Measurements from ENCODE around the gene TRERF1. TPM values are rescaled to one million over a fixed set of nuclear protein-coding genes. Genes with fewer than 3 reads are reported as not detected.
"Not testable (repeated sequence)": the region's sequence is repeated elsewhere in the genome, so short reads cannot be mapped to it uniquely, and the experiment has no call there.

Gene TRERF1
- total and polyA plus RNA-seq, 5 donors from 2014 or later, result 2.3 to 55.7 (median 4.7) TPM

- Histone ChIP-seq H3K27ac (ENCODE audit: insufficient read depth, low read length, poor library complexity, severe bottlenecking) (no peak overlapping the region), H3K27me3 (ENCODE audit: control insufficient read depth, insufficient read depth, low read length) (no peaks in the 10 kb centered on the region), H3K36me3 (ENCODE audit: control insufficient read depth, insufficient read depth, low read length) (no peaks in the 10 kb centered on the region), H3K4me3 (ENCODE audit: low read depth, low read length) (no peak overlapping the region), H3K4me1 (ENCODE audit: control insufficient read depth, insufficient read depth, low read length, poor library complexity, severe bottlenecking) (peaks cover 3% of the 10 kb centered on the region), H3K9me3 (ENCODE audit: control insufficient read depth in 2 of 2, low read length in 2 of 2) (no peaks in the 10 kb centered on the region)
- no peak overlapping the region for H3K4me3 Mint-ChIP-seq
- no peaks in the 10 kb centered on the region for H3K27me3 Mint-ChIP-seq
- DNase-seq (no peak), ATAC-seq (ENCODE audit: low read depth in 2 of 2) (no peak)
- no peaks in the 10 kb centered on the region for H3K9me3 Mint-ChIP-seq
- peak overlapping the region in 1 of 3 donors; percentile 20 for H3K27ac Mint-ChIP-seq
- peaks cover 22% of the 10 kb centered on the region for H3K36me3 Mint-ChIP-seq
- H3K4me1 Mint-ChIP-seq, result peaks cover 0 to 45% (median 29%) of the 10 kb centered on the region in 4 donors
These were observed 118.8 kb downstream of the TRERF1 start for GRCh38 chr6:42332916-42333315.

GRCh38 chr6:42331019-42331418, 120.7 kb downstream of the TRERF1 start:
- no peak overlapping the region for H3K4me3 ChIP-seq (ENCODE audit: low read depth, low read length)
- peaks cover 10 to 52% (median 34%) of the 10 kb centered on the region in 4 donors for H3K4me1 Mint-ChIP-seq
- no peak overlapping the region for H3K4me3 Mint-ChIP-seq
- DNase-seq (no peak), ATAC-seq (ENCODE audit: low read depth in 2 of 2) (no peak)
- peak overlapping the region in 2 of 3 donors; percentile 36 to 77 for H3K27ac Mint-ChIP-seq
- no peaks in the 10 kb centered on the region for H3K9me3 Mint-ChIP-seq
- no peaks in the 10 kb centered on the region for H3K27me3 Mint-ChIP-seq
- peaks cover 19% of the 10 kb centered on the region for H3K36me3 Mint-ChIP-seq
- no peaks in the 10 kb centered on the region for H3K36me3 ChIP-seq (ENCODE audit: control insufficient read depth, insufficient read depth, low read length)
- H3K9me3 ChIP-seq (ENCODE audit: control insufficient read depth in 2 of 2, low read length in 2 of 2), result no peaks in the 10 kb centered on the region
- H3K27me3 ChIP-seq (ENCODE audit: control insufficient read depth, insufficient read depth, low read length), result no peaks in the 10 kb centered on the region
- H3K4me1 ChIP-seq (ENCODE audit: control insufficient read depth, insufficient read depth, low read length, poor library complexity, severe bottlenecking), result peaks cover 12% of the 10 kb centered on the region
- H3K27ac ChIP-seq (ENCODE audit: insufficient read depth, low read length, poor library complexity, severe bottlenecking), result no peak overlapping the region

GRCh38 chr6:42326248-42326647, 125.5 kb downstream of the TRERF1 start:
- Histone ChIP-seq H3K9me3 (ENCODE audit: control insufficient read depth in 2 of 2, low read length in 2 of 2) (no peaks in the 10 kb centered on the region), H3K27ac (ENCODE audit: insufficient read depth, low read length, poor library complexity, severe bottlenecking) (no peak overlapping the region), H3K4me1 (ENCODE audit: control insufficient read depth, insufficient read depth, low read length, poor library complexity, severe bottlenecking) (peaks cover 18% of the 10 kb centered on the region), H3K36me3 (ENCODE audit: control insufficient read depth, insufficient read depth, low read length) (no peaks in the 10 kb centered on the region), H3K27me3 (ENCODE audit: control insufficient read depth, insufficient read depth, low read length) (no peaks in the 10 kb centered on the region), H3K4me3 (ENCODE audit: low read depth, low read length) (no peak overlapping the region)
- Mint-ChIP-seq H3K27ac (peak overlapping the region; percentile 15 to 48 (median 29)), H3K9me3 (peaks cover 0 to 3% (median 0%) of the 10 kb centered on the region in 7 donors), H3K36me3 (peaks cover 22% of the 10 kb centered on the region), H3K4me1 (peaks cover 27 to 70% (median 48%) of the 10 kb centered on the region in 4 donors), H3K4me3 (no peak overlapping the region), H3K27me3 (no peaks in the 10 kb centered on the region)
- ATAC-seq (ENCODE audit: low read depth in 2 of 2) (no peak), DNase-seq (no peak)

- H3K4me1 Mint-ChIP-seq, result peaks cover 31 to 73% (median 52%) of the 10 kb centered on the region in 4 donors
- peaks cover 14% of the 10 kb centered on the region for H3K36me3 Mint-ChIP-seq
- not testable (repeated sequence) for H3K9me3 ChIP-seq (ENCODE audit: control insufficient read depth in 2 of 2, low read length in 2 of 2); H3K4me3 ChIP-seq (ENCODE audit: low read depth, low read length); H3K9me3 Mint-ChIP-seq; H3K27ac Mint-ChIP-seq; H3K36me3 ChIP-seq (ENCODE audit: control insufficient read depth, insufficient read depth, low read length); ATAC-seq (ENCODE audit: low read depth in 2 of 2); H3K27ac ChIP-seq (ENCODE audit: insufficient read depth, low read length, poor library complexity, severe bottlenecking); H3K27me3 Mint-ChIP-seq; DNase-seq; H3K27me3 ChIP-seq (ENCODE audit: control insufficient read depth, insufficient read depth, low read length); H3K4me3 Mint-ChIP-seq
- H3K4me1 ChIP-seq (ENCODE audit: control insufficient read depth, insufficient read depth, low read length, poor library complexity, severe bottlenecking), result peaks cover 29% of the 10 kb centered on the region
These were observed 126.9 kb downstream of the TRERF1 start for GRCh38 chr6:42324656-42325324.

- Mint-ChIP-seq H3K4me1 (peaks cover 38 to 75% (median 61%) of the 10 kb centered on the region in 4 donors), H3K4me3 (peak overlapping the region in 1 of 4 donors; percentile 31)
These were observed 129.1 kb downstream of the TRERF1 start for GRCh38 chr6:42322676-42323075.

GRCh38 chr6:42321976-42322375, 129.8 kb downstream of the TRERF1 start:
- peaks cover 0 to 3% (median 0%) of the 10 kb centered on the region in 7 donors for H3K9me3 Mint-ChIP-seq
- peaks cover 37 to 75% (median 60%) of the 10 kb centered on the region in 4 donors for H3K4me1 Mint-ChIP-seq
- Histone ChIP-seq H3K27ac (ENCODE audit: insufficient read depth, low read length, poor library complexity, severe bottlenecking) (peak overlapping the region; percentile 49), H3K4me3 (ENCODE audit: low read depth, low read length) (peak overlapping the region; percentile 48), H3K9me3 (ENCODE audit: control insufficient read depth in 2 of 2, low read length in 2 of 2) (no peaks in the 10 kb centered on the region), H3K27me3 (ENCODE audit: control insufficient read depth, insufficient read depth, low read length) (no peaks in the 10 kb centered on the region), H3K36me3 (ENCODE audit: control insufficient read depth, insufficient read depth, low read length) (peaks cover 3% of the 10 kb centered on the region), H3K4me1 (ENCODE audit: control insufficient read depth, insufficient read depth, low read length, poor library complexity, severe bottlenecking) (peaks cover 38% of the 10 kb centered on the region)
- H3K4me3 Mint-ChIP-seq, result peak overlapping the region in 3 of 4 donors; percentile 17 to 36 (median 19)
- H3K27ac Mint-ChIP-seq, result peak overlapping the region in 2 of 3 donors; percentile 9 to 82
- ATAC-seq (ENCODE audit: low read depth in 2 of 2) (no peak), DNase-seq (peak in 1 of 3 donors; percentile 28)
- peaks cover 15% of the 10 kb centered on the region for H3K36me3 Mint-ChIP-seq
- no peaks in the 10 kb centered on the region for H3K27me3 Mint-ChIP-seq

More at GRCh38 chr6:42322676-42323075, 129.1 kb downstream of the TRERF1 start:
- Histone ChIP-seq H3K27me3 (ENCODE audit: control insufficient read depth, insufficient read depth, low read length) (no peaks in the 10 kb centered on the region), H3K4me3 (ENCODE audit: low read depth, low read length) (no peak overlapping the region), H3K9me3 (ENCODE audit: control insufficient read depth in 2 of 2, low read length in 2 of 2) (no peaks in the 10 kb centered on the region), H3K4me1 (ENCODE audit: control insufficient read depth, insufficient read depth, low read length, poor library complexity, severe bottlenecking) (peaks cover 35% of the 10 kb centered on the region), H3K36me3 (ENCODE audit: control insufficient read depth, insufficient read depth, low read length) (peaks cover 3% of the 10 kb centered on the region), H3K27ac (ENCODE audit: insufficient read depth, low read length, poor library complexity, severe bottlenecking) (no peak overlapping the region)
- no peak for ATAC-seq (ENCODE audit: low read depth in 2 of 2)
- Mint-ChIP-seq H3K27me3 (no peaks in the 10 kb centered on the region), H3K9me3 (peaks cover 0 to 3% (median 0%) of the 10 kb centered on the region in 7 donors), H3K36me3 (peaks cover 15% of the 10 kb centered on the region), H3K27ac (peak overlapping the region in 2 of 3 donors; percentile 9 to 59)
- no peak for DNase-seq

GRCh38 chr6:42320762-42321161, 131.0 kb downstream of the TRERF1 start:
- Mint-ChIP-seq H3K4me1 (peaks cover 27 to 73% (median 56%) of the 10 kb centered on the region in 4 donors), H3K4me3 (peak overlapping the region in 1 of 4 donors; percentile 59), H3K9me3 (peaks cover 0 to 3% (median 0%) of the 10 kb centered on the region in 7 donors), H3K36me3 (peaks cover 13% of the 10 kb centered on the region), H3K27ac (peak overlapping the region in 2 of 3 donors; percentile 9 to 65), H3K27me3 (no peaks in the 10 kb centered on the region)
- Histone ChIP-seq H3K4me1 (ENCODE audit: control insufficient read depth, insufficient read depth, low read length, poor library complexity, severe bottlenecking) (peaks cover 27% of the 10 kb centered on the region), H3K27ac (ENCODE audit: insufficient read depth, low read length, poor library complexity, severe bottlenecking) (peak overlapping the region; percentile 25), H3K36me3 (ENCODE audit: control insufficient read depth, insufficient read depth, low read length) (peaks cover 3% of the 10 kb centered on the region), H3K4me3 (ENCODE audit: low read depth, low read length) (no peak overlapping the region), H3K27me3 (ENCODE audit: control insufficient read depth, insufficient read depth, low read length) (no peaks in the 10 kb centered on the region), H3K9me3 (ENCODE audit: control insufficient read depth in 2 of 2, low read length in 2 of 2) (no peaks in the 10 kb centered on the region)
- DNase-seq (no peak), ATAC-seq (ENCODE audit: low read depth in 2 of 2) (no peak)

All from CD4-positive, CD25-positive, alpha-beta regulatory T cell (primary cell).